WTC11 (cell line): ENCODE measurements around the gene SARM1. TPM values are rescaled to one million over a fixed set of nuclear protein-coding genes. Genes with fewer than 3 reads are reported as not detected.

Source experiments
- ATAC-seq: fragments of 200-7000 bp; cut with Tn5 transposase; 2 replicates; pipeline ENCODE4 v1.10.0; 2021; ENCODE audit warnings: mild to moderate bottlenecking, moderate library complexity
- CTCF ChIA-PET: fragments of 300-600 bp; sonication (Branson Sonifier 250); formaldehyde crosslinking; loops from one replicate; lab custom pipeline; 2021; ENCODE audit warnings: antibody characterized with exemption; lab: Charles Lee
- POLR2A ChIA-PET: fragments of 350-600 bp; sonication (Branson Sonifier 250); formaldehyde crosslinking; loops from one replicate; lab custom pipeline; 2021; ENCODE audit warnings: antibody characterized with exemption; lab: Charles Lee
- DNase-seq: peaks from one replicate; pipeline ENCODE4 v3.0.0; 2021; ENCODE audit warnings: low spot score
- H3K27ac Mint-ChIP-seq: 2 replicates; pipeline ENCODE4 v1.8.0; 2021; ENCODE audit warnings: mixed read lengths
- H3K27me3 Mint-ChIP-seq: 2 replicates; pipeline ENCODE4 v1.8.0; 2021; ENCODE audit warnings: low read depth, mild to moderate bottlenecking, moderate library complexity, mixed read lengths
- H3K36me3 Mint-ChIP-seq: 2 replicates; pipeline ENCODE4 v1.8.0; 2021; ENCODE audit warnings: mixed read lengths
- H3K4me1 Mint-ChIP-seq: 2 replicates; pipeline ENCODE4 v1.8.0; 2022; ENCODE audit warnings: mixed read lengths
- H3K4me3 Mint-ChIP-seq: 2 replicates; pipeline ENCODE4 v1.8.0; 2021; ENCODE audit warnings: mild to moderate bottlenecking, moderate library complexity, mixed read lengths
- H3K9me3 Mint-ChIP-seq: 2 replicates; pipeline ENCODE4 v1.8.0; 2021; ENCODE audit warnings: mixed read lengths
- FOXK1 ChIP-seq: sonication (generic); formaldehyde crosslinking; IDR thresholded peaks from 2 replicates; pipeline ENCODE4 v1.8.0; 2022; ENCODE audit warnings: mild to moderate bottlenecking, moderate library complexity, missing genetic modification reagents
- FOXP1 ChIP-seq: sonication (generic); formaldehyde crosslinking; IDR thresholded peaks from 2 replicates; pipeline ENCODE4 v1.8.0; 2022; ENCODE audit warnings: missing genetic modification reagents, mild to moderate bottlenecking, moderate library complexity, borderline replicate concordance
- IRF2 ChIP-seq: sonication (generic); formaldehyde crosslinking; IDR thresholded peaks from 2 replicates; pipeline ENCODE4 v1.8.0; 2022; ENCODE audit warnings: low read depth, missing genetic modification reagents, borderline replicate concordance
- NFATC4 ChIP-seq: fragments of 250-450 bp; sonication (Bioruptor Pico); IDR thresholded peaks from 2 replicates; pipeline ENCODE4 v1.9.0; 2021; ENCODE audit warnings: mild to moderate bottlenecking
- NR1H2 ChIP-seq: sonication (generic); formaldehyde crosslinking; IDR thresholded peaks from 2 replicates; pipeline ENCODE4 v1.9.0; 2021; ENCODE audit warnings: mild to moderate bottlenecking, moderate library complexity, missing genetic modification reagents
- PRRX2 ChIP-seq: fragments of 250-450 bp; sonication (Bioruptor Pico); IDR thresholded peaks from 2 replicates; pipeline ENCODE4 v1.8.0; 2021; ENCODE audit warnings: mild to moderate bottlenecking
- TCF7 ChIP-seq: sonication (generic); formaldehyde crosslinking; IDR thresholded peaks from 2 replicates; pipeline ENCODE4 v1.8.0; 2022; ENCODE audit warnings: mild to moderate bottlenecking, low read depth, missing genetic modification reagents, moderate library complexity
- TEAD1 ChIP-seq: sonication (generic); formaldehyde crosslinking; IDR thresholded peaks from 2 replicates; pipeline ENCODE4 v1.8.0; 2022; ENCODE audit warnings: mild to moderate bottlenecking, missing genetic modification reagents
- TEAD4 ChIP-seq: sonication (generic); formaldehyde crosslinking; IDR thresholded peaks from 2 replicates; pipeline ENCODE4 v1.8.0; 2022; ENCODE audit warnings: mild to moderate bottlenecking, missing genetic modification reagents
- TP53 ChIP-seq: sonication (generic); formaldehyde crosslinking; IDR thresholded peaks from 2 replicates; pipeline ENCODE4 v1.8.1; 2023; ENCODE audit warnings: mild to moderate bottlenecking, missing genetic modification reagents
- ZNF121 ChIP-seq: sonication (generic); formaldehyde crosslinking; IDR thresholded peaks from 2 replicates; pipeline ENCODE4 v1.8.0; 2023; ENCODE audit warnings: missing genetic modification reagents
- ZNF138 ChIP-seq: sonication (generic); formaldehyde crosslinking; conservative IDR thresholded peaks from 2 replicates; pipeline ENCODE4 v1.8.1; 2022; ENCODE audit warnings: mild to moderate bottlenecking, moderate library complexity, missing genetic modification reagents
- ZNF263 ChIP-seq: sonication (generic); formaldehyde crosslinking; IDR thresholded peaks from 2 replicates; pipeline ENCODE4 v1.8.1; 2022; ENCODE audit warnings: low read depth, mild to moderate bottlenecking, moderate library complexity, missing genetic modification reagents
- ZNF396 ChIP-seq: fragments of 250-450 bp; sonication (Bioruptor Pico); IDR thresholded peaks from 2 replicates; pipeline ENCODE4 v1.8.0; 2021; ENCODE audit warnings: mild to moderate bottlenecking, moderate library complexity, borderline replicate concordance
- total RNA-seq: library from RNA; stranded (reverse); gene quantifications from 3 replicates; pipeline ENCODE4 v1.2.3, GENCODE V29; 2021
- TF ChIP-seq, protein P1 (sequence below): fragments of 250-450 bp; sonication (Bioruptor Pico); IDR thresholded peaks from 2 replicates; pipeline ENCODE4 v1.9.0; 2021; ENCODE audit warnings: moderate library complexity, mild to moderate bottlenecking, inconsistent platforms, borderline replicate concordance
- TF ChIP-seq, protein P2 (sequence below): sonication (generic); formaldehyde crosslinking; IDR thresholded peaks from 2 replicates; pipeline ENCODE4 v1.8.1; 2023; ENCODE audit warnings: mild to moderate bottlenecking, missing genetic modification reagents
- TF ChIP-seq, protein P3 (sequence below): sonication (generic); formaldehyde crosslinking; IDR thresholded peaks from 2 replicates; pipeline ENCODE4 v1.8.0; 2022; ENCODE audit warnings: mild to moderate bottlenecking, missing genetic modification reagents
- TF ChIP-seq, protein P4 (sequence below): sonication (generic); formaldehyde crosslinking; IDR thresholded peaks from 2 replicates; pipeline ENCODE4 v1.8.0; 2022; ENCODE audit warnings: missing genetic modification reagents

SARM1 gene
- total RNA-seq, 1 experiment from 2014 or later: 3.8 TPM

DNA sequence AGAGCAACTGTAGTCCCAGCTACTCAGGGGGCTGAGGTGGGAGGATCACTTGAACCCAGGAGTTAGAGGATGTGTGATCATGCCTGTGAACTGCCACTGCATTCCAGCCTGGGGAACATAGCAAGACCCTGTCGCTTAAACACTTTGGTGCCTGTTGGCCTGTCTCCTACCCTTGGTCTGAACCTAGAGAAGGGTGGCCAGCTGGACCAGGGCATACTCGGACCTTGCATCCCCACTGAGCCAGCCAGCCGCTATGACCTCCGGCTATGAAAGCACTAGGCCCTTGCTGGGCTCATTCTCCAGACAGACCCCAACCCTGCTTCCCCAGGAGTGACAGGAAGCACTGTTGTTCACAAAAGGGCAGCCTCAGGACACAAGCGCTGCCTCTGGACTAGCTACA, 40.8 kb upstream of the SARM1 start (continued):
- no peak for TF ChIP-seq FOXK1 (CRISPR knock-in tag)
- TF ChIP-seq, protein P1, sequence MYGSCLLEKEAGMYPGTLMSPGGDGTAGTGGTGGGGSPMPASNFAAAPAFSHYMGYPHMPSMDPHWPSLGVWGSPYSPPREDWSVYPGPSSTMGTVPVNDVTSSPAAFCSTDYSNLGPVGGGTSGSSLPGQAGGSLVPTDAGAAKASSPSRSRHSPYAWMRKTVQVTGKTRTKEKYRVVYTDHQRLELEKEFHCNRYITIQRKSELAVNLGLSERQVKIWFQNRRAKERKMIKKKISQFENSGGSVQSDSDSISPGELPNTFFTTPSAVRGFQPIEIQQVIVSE (CRISPR knock-in tag): no peak
- no peak for TF ChIP-seq NFATC4 (CRISPR knock-in tag)
- TF ChIP-seq ZNF121 (CRISPR knock-in tag): no peak

DNA sequence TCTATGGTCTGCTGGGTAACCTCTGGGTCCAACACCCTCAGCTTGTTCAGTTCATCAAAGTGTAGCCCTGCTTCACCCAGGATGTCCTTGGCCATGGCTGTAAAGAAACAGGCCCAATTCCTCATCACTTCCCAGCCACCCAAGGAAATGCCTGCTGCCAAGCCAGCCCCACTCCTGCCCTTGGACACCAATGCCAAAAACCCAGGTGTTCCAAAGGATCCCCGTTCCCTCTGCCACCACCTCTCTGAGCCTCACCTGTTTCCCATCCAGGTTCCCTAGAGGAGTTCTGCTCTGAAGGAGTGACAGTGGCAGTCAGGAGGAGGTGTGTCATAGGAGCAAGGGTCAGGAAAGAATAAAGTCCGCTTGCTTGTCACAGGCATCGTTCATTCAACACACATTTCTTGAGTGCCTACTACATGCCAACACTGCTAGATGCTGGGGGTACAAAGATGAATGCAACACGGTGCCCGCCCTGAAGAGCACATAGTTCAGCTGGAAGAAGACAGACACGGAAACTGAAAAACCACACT, 39.5 kb upstream of the SARM1 start:
- CTCF ChIA-PET: interaction anchor here (1.2 kb wide), 1 partner anchor 11 kb away, joined by 3 read pairs; no protein-coding TSS in a partner anchor
- no peak for TF ChIP-seq IRF2 (CRISPR knock-in tag)
- TF ChIP-seq TEAD1 (CRISPR knock-in tag): no peak
- TF ChIP-seq, protein P2, sequence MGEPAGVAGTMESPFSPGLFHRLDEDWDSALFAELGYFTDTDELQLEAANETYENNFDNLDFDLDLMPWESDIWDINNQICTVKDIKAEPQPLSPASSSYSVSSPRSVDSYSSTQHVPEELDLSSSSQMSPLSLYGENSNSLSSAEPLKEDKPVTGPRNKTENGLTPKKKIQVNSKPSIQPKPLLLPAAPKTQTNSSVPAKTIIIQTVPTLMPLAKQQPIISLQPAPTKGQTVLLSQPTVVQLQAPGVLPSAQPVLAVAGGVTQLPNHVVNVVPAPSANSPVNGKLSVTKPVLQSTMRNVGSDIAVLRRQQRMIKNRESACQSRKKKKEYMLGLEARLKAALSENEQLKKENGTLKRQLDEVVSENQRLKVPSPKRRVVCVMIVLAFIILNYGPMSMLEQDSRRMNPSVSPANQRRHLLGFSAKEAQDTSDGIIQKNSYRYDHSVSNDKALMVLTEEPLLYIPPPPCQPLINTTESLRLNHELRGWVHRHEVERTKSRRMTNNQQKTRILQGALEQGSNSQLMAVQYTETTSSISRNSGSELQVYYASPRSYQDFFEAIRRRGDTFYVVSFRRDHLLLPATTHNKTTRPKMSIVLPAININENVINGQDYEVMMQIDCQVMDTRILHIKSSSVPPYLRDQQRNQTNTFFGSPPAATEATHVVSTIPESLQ: no peak
- TF ChIP-seq PRRX2 (CRISPR knock-in tag): no peak
- TF ChIP-seq TEAD4 (CRISPR knock-in tag): no peak
- TF ChIP-seq ZNF138: no peak
- no peak for TF ChIP-seq ZNF263 (CRISPR knock-in tag)
- no peak for TF ChIP-seq TP53 (CRISPR knock-in tag)
- TF ChIP-seq ZNF396: no peak
- TF ChIP-seq NR1H2 (CRISPR knock-in tag): no peak
- TF ChIP-seq, protein P3, sequence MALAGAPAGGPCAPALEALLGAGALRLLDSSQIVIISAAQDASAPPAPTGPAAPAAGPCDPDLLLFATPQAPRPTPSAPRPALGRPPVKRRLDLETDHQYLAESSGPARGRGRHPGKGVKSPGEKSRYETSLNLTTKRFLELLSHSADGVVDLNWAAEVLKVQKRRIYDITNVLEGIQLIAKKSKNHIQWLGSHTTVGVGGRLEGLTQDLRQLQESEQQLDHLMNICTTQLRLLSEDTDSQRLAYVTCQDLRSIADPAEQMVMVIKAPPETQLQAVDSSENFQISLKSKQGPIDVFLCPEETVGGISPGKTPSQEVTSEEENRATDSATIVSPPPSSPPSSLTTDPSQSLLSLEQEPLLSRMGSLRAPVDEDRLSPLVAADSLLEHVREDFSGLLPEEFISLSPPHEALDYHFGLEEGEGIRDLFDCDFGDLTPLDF: no peak
- TF ChIP-seq, protein P1 (CRISPR knock-in tag): no peak
- TF ChIP-seq TCF7 (CRISPR knock-in tag): no peak
- TF ChIP-seq, protein P4, sequence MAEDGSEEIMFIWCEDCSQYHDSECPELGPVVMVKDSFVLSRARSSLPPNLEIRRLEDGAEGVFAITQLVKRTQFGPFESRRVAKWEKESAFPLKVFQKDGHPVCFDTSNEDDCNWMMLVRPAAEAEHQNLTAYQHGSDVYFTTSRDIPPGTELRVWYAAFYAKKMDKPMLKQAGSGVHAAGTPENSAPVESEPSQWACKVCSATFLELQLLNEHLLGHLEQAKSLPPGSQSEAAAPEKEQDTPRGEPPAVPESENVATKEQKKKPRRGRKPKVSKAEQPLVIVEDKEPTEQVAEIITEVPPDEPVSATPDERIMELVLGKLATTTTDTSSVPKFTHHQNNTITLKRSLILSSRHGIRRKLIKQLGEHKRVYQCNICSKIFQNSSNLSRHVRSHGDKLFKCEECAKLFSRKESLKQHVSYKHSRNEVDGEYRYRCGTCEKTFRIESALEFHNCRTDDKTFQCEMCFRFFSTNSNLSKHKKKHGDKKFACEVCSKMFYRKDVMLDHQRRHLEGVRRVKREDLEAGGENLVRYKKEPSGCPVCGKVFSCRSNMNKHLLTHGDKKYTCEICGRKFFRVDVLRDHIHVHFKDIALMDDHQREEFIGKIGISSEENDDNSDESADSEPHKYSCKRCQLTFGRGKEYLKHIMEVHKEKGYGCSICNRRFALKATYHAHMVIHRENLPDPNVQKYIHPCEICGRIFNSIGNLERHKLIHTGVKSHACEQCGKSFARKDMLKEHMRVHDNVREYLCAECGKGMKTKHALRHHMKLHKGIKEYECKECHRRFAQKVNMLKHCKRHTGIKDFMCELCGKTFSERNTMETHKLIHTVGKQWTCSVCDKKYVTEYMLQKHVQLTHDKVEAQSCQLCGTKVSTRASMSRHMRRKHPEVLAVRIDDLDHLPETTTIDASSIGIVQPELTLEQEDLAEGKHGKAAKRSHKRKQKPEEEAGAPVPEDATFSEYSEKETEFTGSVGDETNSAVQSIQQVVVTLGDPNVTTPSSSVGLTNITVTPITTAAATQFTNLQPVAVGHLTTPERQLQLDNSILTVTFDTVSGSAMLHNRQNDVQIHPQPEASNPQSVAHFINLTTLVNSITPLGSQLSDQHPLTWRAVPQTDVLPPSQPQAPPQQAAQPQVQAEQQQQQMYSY: no peak
- no peak for TF ChIP-seq FOXP1 (CRISPR knock-in tag)
- TF ChIP-seq, all 79 proteins: peak for 0
- Mint-ChIP-seq H3K27ac (no peak overlapping the region), H3K9me3 (no peaks in the 10 kb centered on the region), H3K27me3 (no peaks in the 10 kb centered on the region), H3K36me3 (peaks cover 21% of the 10 kb centered on the region), H3K4me1 (peaks cover 17% of the 10 kb centered on the region), H3K4me3 (no peak overlapping the region)
- ATAC-seq: no peak
- DNase-seq: no peak
- POLR2A ChIA-PET: interaction anchor here (1.3 kb wide), 1 partner anchor 14 kb away, joined by 3 read pairs; no protein-coding TSS in a partner anchor
